GM18507 (cell line): ENCODE data around the gene TNRC6B.
"Not testable (repeated sequence)": the region's sequence is repeated elsewhere in the genome, so short reads cannot be mapped to it uniquely, and the experiment has no call there.

Experiments
- DNase-seq: peaks from one replicate; pipeline ENCODE4 v3.0.0; 2011; ENCODE audit warnings: low read depth; ENCODE audit not compliant: insufficient read length; ENCODE audit errors: extremely low spot score
- FAIRE-seq: peaks from 2 replicates; lab custom pipeline; 2011; peaks lifted over from hg19 to GRCh38; lab: Jason Lieb, UNC

The TNRC6B gene

GRCh38 chr22:40204321-40205116 lies 26.8 kb downstream of the TNRC6B start:
- FAIRE-seq: no peak
- DNase-seq: no peak

GRCh38 chr22:40206561-40206960 lies 28.8 kb downstream of the TNRC6B start:
- no peak for DNase-seq
- no peak for FAIRE-seq

GRCh38 chr22:40210818-40211217 lies 33.1 kb downstream of the TNRC6B start:
- FAIRE-seq (peak; percentile 92), DNase-seq (peak; percentile 49)

GRCh38 chr22:40211476-40212054 lies 33.8 kb downstream of the TNRC6B start:
- DNase-seq: no peak

GRCh38 chr22:40212121-40212520 lies 34.4 kb downstream of the TNRC6B start:
- no peak for FAIRE-seq

More at GRCh38 chr22:40211476-40212054, 33.8 kb downstream of the TNRC6B start:
- FAIRE-seq: no peak

GRCh38 chr22:40213478-40213877 lies 35.8 kb downstream of the TNRC6B start:
- no peak for FAIRE-seq
- DNase-seq: no peak

More at GRCh38 chr22:40212121-40212520, 34.4 kb downstream of the TNRC6B start:
- no peak for DNase-seq

- no peak for FAIRE-seq
- no peak for DNase-seq
Observed at GRCh38 chr22:40215266-40215665, 37.5 kb downstream of the TNRC6B start.

- DNase-seq (no peak), FAIRE-seq (peak; percentile 89)
Observed at GRCh38 chr22:40216041-40216756, 38.5 kb downstream of the TNRC6B start.

GRCh38 chr22:40218152-40218551 lies 40.4 kb downstream of the TNRC6B start:
- FAIRE-seq: no peak
- DNase-seq: no peak

GRCh38 chr22:40218723-40219294 lies 41.1 kb downstream of the TNRC6B start:
- no peak for DNase-seq
- FAIRE-seq: no peak

- DNase-seq (no peak), FAIRE-seq (no peak)
Observed at GRCh38 chr22:40220316-40221054, 42.8 kb downstream of the TNRC6B start.

- no peak for FAIRE-seq
- DNase-seq: no peak
Observed at GRCh38 chr22:40221055-40221414, 43.3 kb downstream of the TNRC6B start.

- FAIRE-seq, DNase-seq: not testable (repeated sequence)
Observed at GRCh38 chr22:40222979-40223378, 45.3 kb downstream of the TNRC6B start.

- DNase-seq (no peak), FAIRE-seq (no peak)
Observed at GRCh38 chr22:40224702-40225101, 47.0 kb downstream of the TNRC6B start.

- DNase-seq: no peak
- no peak for FAIRE-seq
Observed at GRCh38 chr22:40226620-40227019, 48.9 kb downstream of the TNRC6B start.

- no peak for DNase-seq
- no peak for FAIRE-seq
Observed at GRCh38 chr22:40231618-40232313, 54.0 kb downstream of the TNRC6B start.

GRCh38 chr22:40232624-40233023 lies 54.9 kb downstream of the TNRC6B start:
- DNase-seq: no peak
- FAIRE-seq: no peak

GRCh38 chr22:40233886-40234285 lies 56.2 kb downstream of the TNRC6B start:
- DNase-seq (no peak), FAIRE-seq (no peak)

GRCh38 chr22:40234658-40235057 lies 56.9 kb downstream of the TNRC6B start:
- FAIRE-seq: no peak
- no peak for DNase-seq
